ENCODE data around the gene DOK6.
A peak's percentile ranks its signal among the peaks of the same experiment; 100 is the strongest.
"Not testable (repeated sequence)": the region's sequence is repeated elsewhere in the genome, so short reads cannot be mapped to it uniquely, and the experiment has no call there.

The DOK6 gene

DNA sequence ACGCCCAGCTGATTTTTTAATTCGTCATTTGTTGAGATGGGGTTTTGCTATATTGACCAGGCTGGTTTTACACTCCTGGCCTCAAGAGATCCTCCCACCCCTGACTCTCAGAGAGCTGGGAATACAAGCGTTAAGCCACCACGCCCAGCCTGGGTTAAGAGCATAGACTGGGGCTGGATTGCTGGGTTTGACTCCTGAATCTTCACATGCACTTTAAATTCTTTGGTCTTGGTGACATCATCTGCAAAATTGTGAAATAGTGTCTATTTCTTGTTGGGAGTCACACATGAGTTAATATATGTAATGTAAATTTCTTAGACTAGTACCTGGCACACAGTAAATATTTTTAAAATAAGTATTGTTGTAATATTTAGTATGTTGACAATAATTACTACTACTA lies 257.4 kb downstream of the DOK6 start:
- no peak for TF ChIP-seq CTCF (IDR thresholded peaks at IDR 0.05; ENCODE audit: insufficient read depth, low read depth, low read length, missing control alignments)
- peak; percentile 14 for DNase-seq (ENCODE audit: low read depth)
- no peak overlapping the region for H3K4me3 ChIP-seq (ENCODE audit: low read length)

- DNase-seq (ENCODE audit: low read depth) = no peak
- no peak for TF ChIP-seq CTCF (IDR thresholded peaks at IDR 0.05; ENCODE audit: insufficient read depth, low read depth, low read length, missing control alignments)
- no peak overlapping the region for H3K4me3 ChIP-seq (ENCODE audit: low read length)
Measured at GRCh38 chr18:69658685-69659084, 258.0 kb downstream of the DOK6 start.

GRCh38 chr18:69659142-69659651 lies 258.5 kb downstream of the DOK6 start:
- no peak for DNase-seq (ENCODE audit: low read depth)
- no peak overlapping the region for H3K4me3 ChIP-seq (ENCODE audit: low read length)
- TF ChIP-seq CTCF (IDR thresholded peaks at IDR 0.05; ENCODE audit: insufficient read depth, low read depth, low read length, missing control alignments) = no peak

GRCh38 chr18:69662090-69662489 lies 261.4 kb downstream of the DOK6 start:
- H3K4me3 ChIP-seq (ENCODE audit: low read length); DNase-seq (ENCODE audit: low read depth): not testable (repeated sequence)

DNA sequence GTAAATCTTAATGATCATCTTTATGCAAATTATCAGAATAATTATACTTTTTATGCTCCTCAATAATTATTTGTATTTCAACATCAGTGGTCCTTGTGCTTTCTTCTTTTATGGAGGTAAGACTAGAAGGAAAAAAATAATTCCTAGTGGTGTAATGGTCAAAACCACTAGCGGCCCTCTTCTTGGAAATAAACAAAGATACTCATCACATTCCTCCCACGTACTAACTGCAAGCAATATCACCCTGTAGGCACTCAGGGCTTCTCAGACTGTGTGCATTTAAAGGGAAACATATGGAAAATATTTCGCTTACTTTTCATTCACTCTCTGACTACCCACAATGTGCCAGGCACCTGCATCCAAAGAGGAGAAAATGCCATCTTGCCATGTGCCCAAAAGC lies 263.7 kb downstream of the DOK6 start:
- no peak for TF ChIP-seq CTCF (IDR thresholded peaks at IDR 0.05; ENCODE audit: insufficient read depth, low read depth, low read length, missing control alignments)
- no peak overlapping the region for H3K4me3 ChIP-seq (ENCODE audit: low read length)
- no peak for DNase-seq (ENCODE audit: low read depth)

DNA sequence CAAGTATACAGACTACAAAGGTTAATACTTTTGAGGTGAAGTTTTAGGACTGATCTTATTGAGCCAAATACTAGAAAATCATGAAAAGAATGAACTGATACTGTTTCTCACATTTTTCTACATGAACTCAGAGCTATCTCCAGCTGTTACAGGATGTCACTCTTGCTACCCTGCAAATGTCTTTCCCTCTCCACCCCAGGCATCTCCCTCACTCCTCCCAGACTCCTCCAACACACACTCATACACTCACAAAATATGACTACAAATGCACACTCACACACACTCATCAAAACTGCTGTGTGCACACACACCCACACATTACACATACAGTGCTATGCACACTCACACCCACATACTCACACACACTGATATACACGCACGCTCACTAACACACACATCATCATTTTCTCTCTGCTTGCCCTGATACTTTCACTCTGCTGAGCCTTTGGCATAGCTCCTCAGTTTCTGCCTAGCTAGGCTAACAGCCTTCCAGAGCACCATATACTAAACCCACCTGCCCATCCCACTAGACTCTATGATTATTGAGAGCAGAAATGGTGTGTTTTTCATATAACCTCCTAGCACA lies 273.7 kb downstream of the DOK6 start:
- no peak overlapping the region for H3K4me3 ChIP-seq (ENCODE audit: low read length)
- TF ChIP-seq CTCF (IDR thresholded peaks at IDR 0.05; ENCODE audit: insufficient read depth, low read depth, low read length, missing control alignments) = no peak
- no peak for DNase-seq (ENCODE audit: low read depth)

GRCh38 chr18:69674966-69675365 lies 274.3 kb downstream of the DOK6 start:
- TF ChIP-seq CTCF (IDR thresholded peaks at IDR 0.05; ENCODE audit: insufficient read depth, low read depth, low read length, missing control alignments) = no peak
- no peak overlapping the region for H3K4me3 ChIP-seq (ENCODE audit: low read length)
- DNase-seq (ENCODE audit: low read depth) = no peak

Measured in epithelial cell of esophagus (primary cell).